ENCODE measurements around the gene SOCS7. TPM values are rescaled to one million over a fixed set of nuclear protein-coding genes. Genes with fewer than 3 reads are reported as not detected.

The SOCS7 gene, protein sequence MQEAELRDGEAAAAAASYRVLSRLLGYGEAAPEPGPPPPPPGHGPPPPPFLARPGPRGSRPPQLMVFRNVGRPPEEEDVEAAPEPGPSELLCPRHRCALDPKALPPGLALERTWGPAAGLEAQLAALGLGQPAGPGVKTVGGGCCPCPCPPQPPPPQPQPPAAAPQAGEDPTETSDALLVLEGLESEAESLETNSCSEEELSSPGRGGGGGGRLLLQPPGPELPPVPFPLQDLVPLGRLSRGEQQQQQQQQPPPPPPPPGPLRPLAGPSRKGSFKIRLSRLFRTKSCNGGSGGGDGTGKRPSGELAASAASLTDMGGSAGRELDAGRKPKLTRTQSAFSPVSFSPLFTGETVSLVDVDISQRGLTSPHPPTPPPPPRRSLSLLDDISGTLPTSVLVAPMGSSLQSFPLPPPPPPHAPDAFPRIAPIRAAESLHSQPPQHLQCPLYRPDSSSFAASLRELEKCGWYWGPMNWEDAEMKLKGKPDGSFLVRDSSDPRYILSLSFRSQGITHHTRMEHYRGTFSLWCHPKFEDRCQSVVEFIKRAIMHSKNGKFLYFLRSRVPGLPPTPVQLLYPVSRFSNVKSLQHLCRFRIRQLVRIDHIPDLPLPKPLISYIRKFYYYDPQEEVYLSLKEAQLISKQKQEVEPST
- total RNA-seq (2014; rRNA removed; shearing (Covaris generic)) (6.8 and 9.9 TPM in 2 replicates), polyA plus RNA-seq (2016; fragmentation: Nextera tagmentation; extraction: Ambion mirVana) (1.3 TPM in 2 replicates)

DNA sequence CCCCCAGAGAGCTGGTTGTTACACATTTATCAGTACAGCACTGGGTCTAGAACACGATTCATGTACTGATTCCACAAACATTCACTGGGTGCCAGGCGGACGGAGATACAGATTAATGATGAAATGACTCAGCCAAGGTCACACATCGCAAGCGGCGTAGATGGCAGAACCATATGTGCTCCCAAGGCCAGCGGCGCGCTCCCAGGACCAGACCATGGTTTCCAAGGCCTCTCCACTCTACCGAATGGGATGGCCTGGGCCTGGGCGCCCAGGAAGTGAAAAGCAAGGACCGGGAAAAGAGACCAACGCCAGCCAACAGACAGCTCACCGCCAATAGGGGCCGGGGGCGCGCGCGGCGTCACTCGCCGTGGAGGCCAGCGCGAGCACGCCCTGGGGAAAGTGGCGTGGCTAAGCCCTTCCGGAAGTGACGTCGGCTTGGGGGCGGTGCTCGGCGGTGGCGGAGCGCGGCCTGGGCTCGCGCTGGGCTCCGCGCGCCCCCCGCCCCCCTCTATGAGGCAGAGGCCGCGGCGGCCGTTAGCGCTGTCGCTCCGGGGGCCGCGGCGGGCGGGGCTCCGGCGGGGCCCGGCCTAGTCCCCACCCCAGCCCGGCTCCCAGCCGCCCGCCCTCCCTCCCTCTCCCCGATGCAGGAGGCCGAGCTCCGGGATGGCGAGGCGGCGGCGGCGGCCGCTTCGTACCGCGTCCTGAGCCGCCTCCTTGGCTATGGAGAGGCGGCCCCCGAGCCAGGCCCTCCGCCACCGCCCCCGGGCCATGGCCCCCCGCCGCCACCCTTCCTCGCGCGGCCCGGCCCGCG, at the start of gene SOCS7:
SOCS7 (plus strand) TSS at position 433 of the 811 bp plus-strand sequence; CDS start at position 642, 209 bp downstream.
- H3F3A ChIP-seq (ENCODE audit: insufficient read depth) = no peaks in the 10 kb centered on the region
- H2AFZ ChIP-seq = peak within 1 kb of the TSS; percentile 96
- TF ChIP-seq EZH2phosphoT487 (IDR thresholded peaks at IDR 0.05; ENCODE audit: insufficient read depth, low read depth) = no peak
- TF ChIP-seq EZH2 (IDR thresholded peaks at IDR 0.05; ENCODE audit: insufficient read depth, poor library complexity, severe bottlenecking) = no peak
- peak within 1 kb of the TSS; percentile 80 for H3K9ac ChIP-seq
- peak; percentile 95 for DNase-seq
- H3K36me3 ChIP-seq (ENCODE audit: low read depth) = no peaks in the 10 kb centered on the region
- H3K27me3 ChIP-seq (replicated peaks; ENCODE audit: insufficient read depth) = no peaks in the 10 kb centered on the region
- peak within 1 kb of the TSS; percentile 89 for H3K4me3 ChIP-seq
- WGBS, 2 experiments (ENCODE audit: low coverage in 1 of 2, low lambda C conversion rate in 2 of 2, missing lambda C conversion rate in 2 of 2) = 8 to 15% methylated on average over 46 to 82 of the region's 84 CpGs
- no peaks in the 10 kb centered on the region for H3K9me2 ChIP-seq (ENCODE audit: insufficient read depth)
- peaks cover 14% of the 10 kb centered on the region for H3K4me1 ChIP-seq (ENCODE audit: insufficient read depth)
- peaks cover 45% of the 10 kb centered on the region for H3K79me2 ChIP-seq (ENCODE audit: insufficient read depth)
- peak within 1 kb of the TSS; percentile 69 for H3K27ac ChIP-seq
- no peaks in the 10 kb centered on the region for H3K9me3 ChIP-seq (ENCODE audit: low read depth)
- H3K4me2 ChIP-seq (ENCODE audit: unreplicated experiment) = peak within 1 kb of the TSS; percentile 92
- no peaks in the 10 kb centered on the region for H4K20me1 ChIP-seq (ENCODE audit: insufficient read depth)
- in situ Hi-C loops (cut with MboI) = no loop called here

DNA sequence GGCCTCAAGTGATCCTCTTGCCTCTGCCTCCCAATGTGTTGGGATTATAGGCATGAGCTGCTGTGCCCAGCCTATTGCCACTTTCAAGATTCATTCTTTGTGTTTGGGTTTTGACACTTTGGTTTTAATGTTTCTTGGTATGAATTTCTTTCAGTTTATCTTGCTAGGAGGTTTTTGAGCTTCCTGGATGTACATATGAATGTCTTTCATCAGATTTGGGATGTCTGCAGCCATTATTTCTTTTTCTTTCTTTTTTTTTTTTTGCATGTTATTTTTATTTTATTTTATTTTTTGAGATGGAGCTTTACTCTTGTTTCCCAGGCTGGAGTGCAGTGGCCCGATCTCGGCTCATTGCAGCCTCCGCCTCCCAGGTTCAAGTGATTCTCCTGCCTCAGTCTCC, 36.1 kb upstream of the SOCS7 start:
- H3K9ac ChIP-seq = no peak overlapping the region
- H3F3A ChIP-seq (ENCODE audit: insufficient read depth) = no peaks in the 10 kb centered on the region
- no peak overlapping the region for H3K27ac ChIP-seq
- H2AFZ ChIP-seq = no peak overlapping the region
- 0 out of 2 replicates have a peak, but pooled peaks cover 5% of the 10 kb centered on the region for H3K36me3 ChIP-seq (ENCODE audit: low read depth)
- in situ Hi-C loops (cut with MboI) = no loop called here
- TF ChIP-seq EZH2 (IDR thresholded peaks at IDR 0.05; ENCODE audit: insufficient read depth, poor library complexity, severe bottlenecking) = no peak
- TF ChIP-seq EZH2phosphoT487 (IDR thresholded peaks at IDR 0.05; ENCODE audit: insufficient read depth, low read depth) = no peak
- H3K4me3 ChIP-seq = no peak overlapping the region
- H3K9me3 ChIP-seq (ENCODE audit: low read depth) = no peaks in the 10 kb centered on the region
- WGBS, 2 experiments (ENCODE audit: low coverage in 1 of 2, low lambda C conversion rate in 2 of 2, missing lambda C conversion rate in 2 of 2) = 63 to 67% methylated on average over 3 of the region's 3 CpGs
- no peaks in the 10 kb centered on the region for H3K9me2 ChIP-seq (ENCODE audit: insufficient read depth)
- DNase-seq = no peak
- H3K27me3 ChIP-seq (replicated peaks; ENCODE audit: insufficient read depth) = no peaks in the 10 kb centered on the region
- H3K4me2 ChIP-seq (ENCODE audit: unreplicated experiment) = no peak overlapping the region
- no peaks in the 10 kb centered on the region for H3K79me2 ChIP-seq (ENCODE audit: insufficient read depth)
- no peaks in the 10 kb centered on the region for H4K20me1 ChIP-seq (ENCODE audit: insufficient read depth)
- no peaks in the 10 kb centered on the region for H3K4me1 ChIP-seq (ENCODE audit: insufficient read depth)

DNA sequence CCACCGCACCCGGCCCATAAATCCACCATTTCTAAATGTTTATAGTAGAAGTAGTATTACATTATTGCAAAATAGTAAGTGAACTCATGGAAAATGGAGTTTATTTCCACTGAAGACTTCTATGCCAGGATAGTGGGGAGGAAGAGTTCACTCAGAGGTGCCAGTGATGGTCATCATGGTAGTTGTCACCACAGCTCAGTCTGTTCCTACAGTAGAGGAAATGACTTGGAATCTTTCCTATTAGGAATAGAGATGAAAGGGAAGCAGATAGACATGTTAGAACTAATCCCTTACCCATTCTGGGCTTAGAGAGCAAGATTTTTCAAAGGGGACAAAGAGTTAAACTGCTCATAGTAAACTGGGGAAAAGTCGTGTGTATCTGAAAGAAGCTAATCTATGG, 34.6 kb upstream of the SOCS7 start:
- in situ Hi-C loops (cut with MboI) = no loop called here
- Histone ChIP-seq H3K9ac (no peak overlapping the region), H3K36me3 (ENCODE audit: low read depth) (0 out of 2 replicates have a peak, but pooled peaks cover 5% of the 10 kb centered on the region), H3K9me3 (ENCODE audit: low read depth) (no peaks in the 10 kb centered on the region), H3K4me3 (no peak overlapping the region), H3K27ac (no peak overlapping the region), H3F3A (ENCODE audit: insufficient read depth) (no peaks in the 10 kb centered on the region), H3K4me2 (ENCODE audit: unreplicated experiment) (no peak overlapping the region), H4K20me1 (ENCODE audit: insufficient read depth) (no peaks in the 10 kb centered on the region), H2AFZ (no peak overlapping the region), H3K9me2 (ENCODE audit: insufficient read depth) (no peaks in the 10 kb centered on the region), H3K79me2 (ENCODE audit: insufficient read depth) (no peaks in the 10 kb centered on the region), H3K27me3 (replicated peaks; ENCODE audit: insufficient read depth) (no peaks in the 10 kb centered on the region), H3K4me1 (ENCODE audit: insufficient read depth) (no peaks in the 10 kb centered on the region)
- no peak for DNase-seq
- TF ChIP-seq EZH2phosphoT487 (IDR thresholded peaks at IDR 0.05; ENCODE audit: insufficient read depth, low read depth) (no peak), EZH2 (IDR thresholded peaks at IDR 0.05; ENCODE audit: insufficient read depth, poor library complexity, severe bottlenecking) (no peak)
- WGBS, 2 experiments (ENCODE audit: low coverage in 1 of 2, low lambda C conversion rate in 2 of 2, missing lambda C conversion rate in 2 of 2) = 76 to 88% methylated on average over 3 of the region's 3 CpGs

DNA sequence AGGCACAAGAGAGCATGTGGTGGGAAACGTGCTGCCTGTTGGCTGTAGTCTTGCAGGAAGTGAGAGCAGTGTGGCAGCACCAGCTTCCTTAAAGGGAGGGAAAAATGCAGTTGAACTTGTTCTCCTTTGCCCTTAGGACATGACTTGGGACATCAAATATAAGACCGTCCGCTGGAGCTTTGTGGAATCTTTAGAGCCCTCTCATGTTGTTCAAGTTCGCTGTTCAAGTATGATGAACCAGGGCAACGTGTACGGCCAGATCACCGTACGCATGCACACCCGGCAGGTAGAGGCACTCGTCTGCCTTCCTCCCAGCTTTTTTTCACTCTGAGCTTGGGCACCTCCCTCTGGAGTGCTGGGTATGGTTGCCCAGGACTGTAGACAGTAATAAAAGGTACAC, 31.2 kb upstream of the SOCS7 start:
- Histone ChIP-seq H3K4me3 (no peak overlapping the region), H3K79me2 (ENCODE audit: insufficient read depth) (no peaks in the 10 kb centered on the region), H4K20me1 (ENCODE audit: insufficient read depth) (no peaks in the 10 kb centered on the region), H3K4me2 (ENCODE audit: unreplicated experiment) (no peak overlapping the region), H3K9ac (no peak overlapping the region), H3F3A (ENCODE audit: insufficient read depth) (no peaks in the 10 kb centered on the region), H3K36me3 (ENCODE audit: low read depth) (peaks cover 12% of the 10 kb centered on the region; the same call in 1 of the 2 replicates), H3K9me2 (ENCODE audit: insufficient read depth) (no peaks in the 10 kb centered on the region), H2AFZ (no peak overlapping the region), H3K27me3 (replicated peaks; ENCODE audit: insufficient read depth) (no peaks in the 10 kb centered on the region), H3K27ac (no peak overlapping the region), H3K4me1 (ENCODE audit: insufficient read depth) (no peaks in the 10 kb centered on the region), H3K9me3 (ENCODE audit: low read depth) (no peaks in the 10 kb centered on the region)
- no peak for DNase-seq
- 97 to 99% methylated on average over 10 of the region's 10 CpGs for WGBS, 2 experiments (ENCODE audit: low coverage in 1 of 2, low lambda C conversion rate in 2 of 2, missing lambda C conversion rate in 2 of 2)
- no peak for TF ChIP-seq EZH2 (IDR thresholded peaks at IDR 0.05; ENCODE audit: insufficient read depth, poor library complexity, severe bottlenecking)
- TF ChIP-seq EZH2phosphoT487 (IDR thresholded peaks at IDR 0.05; ENCODE audit: insufficient read depth, low read depth) = no peak
- in situ Hi-C loops (cut with MboI) = no loop called here
